ENCODE measurements around the gene UBR4.

DNA sequence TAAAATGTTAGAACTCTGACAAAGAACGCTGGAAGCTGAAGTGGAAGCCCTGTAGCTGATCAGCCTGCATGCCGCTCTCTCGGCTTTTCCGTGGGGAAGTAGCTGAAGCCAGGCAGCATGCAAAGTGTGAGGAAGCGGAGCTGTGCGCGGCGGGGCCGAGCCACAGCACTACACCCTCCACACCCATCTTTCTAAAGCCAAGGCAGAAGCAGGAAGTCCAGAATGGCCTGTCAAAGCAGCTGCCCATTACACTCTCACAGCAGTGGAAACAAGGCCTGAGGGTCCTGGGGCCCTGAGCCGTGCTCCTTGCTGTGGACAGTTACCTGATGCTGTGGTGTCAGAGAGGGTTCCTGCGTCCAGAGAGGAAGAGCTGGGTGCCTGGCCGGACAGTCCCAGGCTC lies 69.6 kb downstream of the UBR4 start:
- TF ChIP-seq, protein P1, sequence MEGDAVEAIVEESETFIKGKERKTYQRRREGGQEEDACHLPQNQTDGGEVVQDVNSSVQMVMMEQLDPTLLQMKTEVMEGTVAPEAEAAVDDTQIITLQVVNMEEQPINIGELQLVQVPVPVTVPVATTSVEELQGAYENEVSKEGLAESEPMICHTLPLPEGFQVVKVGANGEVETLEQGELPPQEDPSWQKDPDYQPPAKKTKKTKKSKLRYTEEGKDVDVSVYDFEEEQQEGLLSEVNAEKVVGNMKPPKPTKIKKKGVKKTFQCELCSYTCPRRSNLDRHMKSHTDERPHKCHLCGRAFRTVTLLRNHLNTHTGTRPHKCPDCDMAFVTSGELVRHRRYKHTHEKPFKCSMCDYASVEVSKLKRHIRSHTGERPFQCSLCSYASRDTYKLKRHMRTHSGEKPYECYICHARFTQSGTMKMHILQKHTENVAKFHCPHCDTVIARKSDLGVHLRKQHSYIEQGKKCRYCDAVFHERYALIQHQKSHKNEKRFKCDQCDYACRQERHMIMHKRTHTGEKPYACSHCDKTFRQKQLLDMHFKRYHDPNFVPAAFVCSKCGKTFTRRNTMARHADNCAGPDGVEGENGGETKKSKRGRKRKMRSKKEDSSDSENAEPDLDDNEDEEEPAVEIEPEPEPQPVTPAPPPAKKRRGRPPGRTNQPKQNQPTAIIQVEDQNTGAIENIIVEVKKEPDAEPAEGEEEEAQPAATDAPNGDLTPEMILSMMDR (IDR thresholded peaks at IDR 0.05), result no peak
- no peak for TF ChIP-seq POLR2A (IDR thresholded peaks at IDR 0.05)

Data from Peyer's patch (tissue), 4 donors.